C4-2B (cell line): ENCODE results near the gene AFAP1L1.
A peak's percentile ranks its signal among the peaks of the same experiment; 100 is the strongest.

ENCODE experiments used
- H3K27ac ChIP-seq: fragments of 450-650 bp; 2 replicates; pipeline ENCODE4 v1.5.1; 2017
- ZFX ChIP-seq: fragments of 450-650 bp; IDR thresholded peaks from 2 replicates; pipeline ENCODE4 v1.6.1; 2017
- TF ChIP-seq, protein P1 (sequence below): fragments of 450-650 bp; conservative IDR thresholded peaks from 2 replicates; pipeline ENCODE4 v1.5.1; 2017; ENCODE audit warnings: mild to moderate bottlenecking

Gene AFAP1L1

DNA sequence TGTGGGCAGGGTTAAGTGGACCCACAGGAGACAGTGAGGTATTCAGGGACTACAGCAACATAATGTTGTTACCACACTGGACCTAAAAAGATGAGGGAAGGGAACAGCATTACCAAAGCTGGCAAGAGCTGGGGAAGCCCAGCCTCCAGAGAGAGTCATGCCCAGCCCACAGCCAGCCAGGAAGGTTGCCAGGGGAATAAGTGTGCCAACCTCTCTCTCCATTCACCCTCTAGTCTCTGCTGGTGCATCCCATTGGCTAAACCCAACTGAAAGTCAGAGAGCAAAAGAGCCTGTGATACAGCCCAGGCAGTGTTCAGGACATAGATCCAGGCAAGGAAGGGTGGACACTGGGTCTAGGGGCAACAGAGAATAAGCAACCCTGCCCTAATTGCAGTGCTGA, 35.8 kb upstream of the AFAP1L1 start:
- TF ChIP-seq, protein P1, sequence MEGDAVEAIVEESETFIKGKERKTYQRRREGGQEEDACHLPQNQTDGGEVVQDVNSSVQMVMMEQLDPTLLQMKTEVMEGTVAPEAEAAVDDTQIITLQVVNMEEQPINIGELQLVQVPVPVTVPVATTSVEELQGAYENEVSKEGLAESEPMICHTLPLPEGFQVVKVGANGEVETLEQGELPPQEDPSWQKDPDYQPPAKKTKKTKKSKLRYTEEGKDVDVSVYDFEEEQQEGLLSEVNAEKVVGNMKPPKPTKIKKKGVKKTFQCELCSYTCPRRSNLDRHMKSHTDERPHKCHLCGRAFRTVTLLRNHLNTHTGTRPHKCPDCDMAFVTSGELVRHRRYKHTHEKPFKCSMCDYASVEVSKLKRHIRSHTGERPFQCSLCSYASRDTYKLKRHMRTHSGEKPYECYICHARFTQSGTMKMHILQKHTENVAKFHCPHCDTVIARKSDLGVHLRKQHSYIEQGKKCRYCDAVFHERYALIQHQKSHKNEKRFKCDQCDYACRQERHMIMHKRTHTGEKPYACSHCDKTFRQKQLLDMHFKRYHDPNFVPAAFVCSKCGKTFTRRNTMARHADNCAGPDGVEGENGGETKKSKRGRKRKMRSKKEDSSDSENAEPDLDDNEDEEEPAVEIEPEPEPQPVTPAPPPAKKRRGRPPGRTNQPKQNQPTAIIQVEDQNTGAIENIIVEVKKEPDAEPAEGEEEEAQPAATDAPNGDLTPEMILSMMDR, result no peak
- no peak for TF ChIP-seq ZFX
- no peak overlapping the region for H3K27ac ChIP-seq

DNA sequence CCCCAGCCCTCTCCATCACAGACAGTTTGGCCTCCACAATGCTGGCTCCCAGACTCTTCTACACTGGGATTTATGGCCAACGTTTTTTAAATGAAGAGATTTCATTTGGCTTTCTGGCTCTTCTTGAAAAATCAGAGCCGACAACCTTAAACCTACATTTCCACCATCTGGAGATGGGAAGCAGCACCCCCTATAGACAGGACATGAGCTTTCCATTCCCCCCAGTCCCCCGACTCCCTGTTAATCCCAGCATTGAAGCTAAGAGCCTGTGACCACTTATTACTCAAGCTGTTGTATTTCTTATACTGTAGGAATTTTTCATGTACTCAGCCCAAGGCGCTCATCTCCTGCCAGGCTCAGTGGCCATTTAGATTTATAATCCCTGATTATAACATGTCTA, 34.0 kb upstream of the AFAP1L1 start:
- TF ChIP-seq ZFX, result no peak
- TF ChIP-seq, protein P1, result peak; percentile 11; the same call in 1 of the 2 replicates

DNA sequence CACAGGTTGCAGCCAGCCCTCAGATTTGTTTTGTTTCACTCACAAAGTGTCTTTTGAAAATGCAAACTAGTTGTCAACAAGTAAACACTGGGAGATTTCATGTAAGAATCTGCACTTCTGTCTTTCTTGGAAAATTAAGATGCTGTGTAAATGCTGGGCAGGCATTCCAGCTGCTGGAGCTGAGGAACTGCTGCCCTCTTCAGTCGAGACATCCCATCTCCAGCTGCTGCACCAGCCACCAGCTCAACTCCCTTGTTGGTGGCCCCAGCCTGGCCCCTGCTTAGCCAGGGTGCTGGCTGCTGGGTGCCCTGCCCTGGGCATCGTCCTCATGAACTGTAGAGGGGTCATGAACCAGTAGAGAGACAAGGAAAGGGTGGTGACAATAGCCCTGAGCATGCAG, 33.1 kb upstream of the AFAP1L1 start:
- TF ChIP-seq, protein P1, result no peak; the same call in 1 of the 2 replicates
- TF ChIP-seq ZFX, result no peak

More for the DNA sequence above, 34.0 kb upstream of the AFAP1L1 start:
- H3K27ac ChIP-seq, result no peak overlapping the region

DNA sequence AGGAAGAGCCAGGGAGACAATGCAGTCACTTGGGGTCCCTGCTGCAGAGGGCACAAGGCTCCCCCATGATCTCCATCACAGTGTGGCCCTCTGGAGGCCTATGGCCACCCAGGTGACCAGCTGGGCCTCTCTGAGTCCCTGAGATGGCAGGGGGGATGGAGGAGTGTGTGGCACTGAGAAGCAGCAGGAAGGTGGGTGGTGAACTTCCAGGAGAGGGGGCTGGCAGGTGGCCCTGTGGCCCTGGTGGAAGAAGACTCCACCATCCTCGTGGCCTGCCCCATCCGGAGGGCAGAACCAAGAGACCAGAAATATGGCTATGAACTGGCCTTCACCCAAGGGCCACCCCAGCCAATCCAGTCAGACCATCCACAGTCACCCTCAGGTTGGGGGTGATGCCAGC, 31.7 kb upstream of the AFAP1L1 start:
- TF ChIP-seq, protein P1, result no peak
- TF ChIP-seq ZFX, result no peak
- no peak overlapping the region for H3K27ac ChIP-seq

More for the DNA sequence above, 33.1 kb upstream of the AFAP1L1 start:
- no peak overlapping the region for H3K27ac ChIP-seq

DNA sequence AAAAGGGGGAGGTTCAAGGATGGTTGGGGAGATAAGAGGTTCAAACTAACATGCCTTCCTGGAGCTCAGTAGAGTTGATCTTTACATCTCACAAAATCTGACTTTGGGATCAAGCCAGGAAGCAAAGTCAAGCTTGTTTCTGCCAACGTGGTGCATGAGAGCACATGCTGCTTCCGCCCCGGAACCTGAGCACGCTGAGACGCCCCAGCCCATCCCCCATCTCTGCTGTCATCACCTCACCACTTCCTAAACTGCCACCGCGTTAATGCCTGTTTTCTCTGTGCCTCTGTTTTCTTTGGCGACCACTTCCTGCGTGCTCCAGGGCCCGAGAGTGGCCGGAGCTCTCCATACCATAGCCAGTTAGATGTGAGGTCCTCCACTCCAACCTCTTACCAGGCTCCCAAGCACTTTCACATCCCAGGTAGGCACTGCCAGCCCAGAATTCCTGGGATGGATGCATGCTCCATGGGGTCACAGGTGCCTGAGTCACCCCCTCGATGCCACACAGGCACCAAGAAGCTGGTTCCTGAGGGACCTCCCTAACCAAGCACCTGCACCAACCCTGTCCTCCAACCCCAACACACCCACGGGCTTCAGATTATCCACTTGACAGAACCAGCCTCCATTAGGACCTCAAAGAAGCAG, 31.2 kb upstream of the AFAP1L1 start:
- TF ChIP-seq, protein P1, result no peak
- no peak for TF ChIP-seq ZFX
- H3K27ac ChIP-seq, result no peak overlapping the region

DNA sequence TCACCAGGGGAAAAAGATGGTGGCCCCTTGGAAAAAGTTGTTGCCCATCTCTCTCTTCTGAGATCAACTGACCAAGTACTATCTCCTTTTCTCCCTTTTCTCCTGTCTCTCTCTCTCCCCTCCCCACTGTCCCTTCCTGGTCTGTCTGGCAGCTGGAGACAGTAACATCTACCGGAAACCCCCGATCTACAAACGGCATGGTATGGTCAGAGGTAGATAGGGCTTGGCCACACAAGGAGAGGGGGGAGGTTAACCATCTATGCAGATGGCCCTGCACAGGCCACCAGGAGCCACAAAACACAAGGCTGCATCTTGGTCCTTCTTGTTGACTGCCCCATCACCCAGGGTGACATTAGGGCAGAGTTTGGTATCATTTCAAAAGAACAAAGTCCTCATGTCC, 29.3 kb upstream of the AFAP1L1 start:
- no peak overlapping the region for H3K27ac ChIP-seq
- TF ChIP-seq, protein P1, result no peak
- TF ChIP-seq ZFX, result no peak

DNA sequence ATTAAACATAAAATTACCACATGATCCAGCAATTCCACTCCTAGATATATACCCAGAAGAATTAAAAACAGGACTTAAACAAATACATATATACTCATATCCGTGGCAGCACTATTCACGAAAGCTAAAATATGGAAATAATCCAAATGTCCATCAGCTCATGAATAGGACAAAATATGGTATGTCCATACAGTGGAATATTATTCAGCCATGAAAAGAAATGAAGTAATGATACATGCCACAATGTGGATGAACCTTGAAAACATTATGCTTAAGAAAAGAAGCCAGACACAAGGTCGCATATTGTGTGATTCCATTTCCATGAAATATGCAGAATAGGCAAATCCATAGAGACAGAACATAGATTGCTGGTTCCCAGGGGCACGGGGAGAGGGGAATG, 24.8 kb upstream of the AFAP1L1 start:
- no peak for TF ChIP-seq ZFX
- TF ChIP-seq, protein P1, result no peak
- H3K27ac ChIP-seq, result no peak overlapping the region
